Stimulated activated CD8-positive, alpha-beta memory T cell treated with anti-CD3 and anti-CD28 coated beads, Interleukin-12 subunit alpha, Interleukin-12 subunit beta, amount 100 ng/mL, for 4 hours (primary cell): ENCODE results near the gene SLAMF9.

Experiments used
- DNase-seq: peaks from one replicate; pipeline ENCODE4 v3.0.0-alpha.2; 2020; ENCODE audit warnings: low read depth

SLAMF9 gene

DNA sequence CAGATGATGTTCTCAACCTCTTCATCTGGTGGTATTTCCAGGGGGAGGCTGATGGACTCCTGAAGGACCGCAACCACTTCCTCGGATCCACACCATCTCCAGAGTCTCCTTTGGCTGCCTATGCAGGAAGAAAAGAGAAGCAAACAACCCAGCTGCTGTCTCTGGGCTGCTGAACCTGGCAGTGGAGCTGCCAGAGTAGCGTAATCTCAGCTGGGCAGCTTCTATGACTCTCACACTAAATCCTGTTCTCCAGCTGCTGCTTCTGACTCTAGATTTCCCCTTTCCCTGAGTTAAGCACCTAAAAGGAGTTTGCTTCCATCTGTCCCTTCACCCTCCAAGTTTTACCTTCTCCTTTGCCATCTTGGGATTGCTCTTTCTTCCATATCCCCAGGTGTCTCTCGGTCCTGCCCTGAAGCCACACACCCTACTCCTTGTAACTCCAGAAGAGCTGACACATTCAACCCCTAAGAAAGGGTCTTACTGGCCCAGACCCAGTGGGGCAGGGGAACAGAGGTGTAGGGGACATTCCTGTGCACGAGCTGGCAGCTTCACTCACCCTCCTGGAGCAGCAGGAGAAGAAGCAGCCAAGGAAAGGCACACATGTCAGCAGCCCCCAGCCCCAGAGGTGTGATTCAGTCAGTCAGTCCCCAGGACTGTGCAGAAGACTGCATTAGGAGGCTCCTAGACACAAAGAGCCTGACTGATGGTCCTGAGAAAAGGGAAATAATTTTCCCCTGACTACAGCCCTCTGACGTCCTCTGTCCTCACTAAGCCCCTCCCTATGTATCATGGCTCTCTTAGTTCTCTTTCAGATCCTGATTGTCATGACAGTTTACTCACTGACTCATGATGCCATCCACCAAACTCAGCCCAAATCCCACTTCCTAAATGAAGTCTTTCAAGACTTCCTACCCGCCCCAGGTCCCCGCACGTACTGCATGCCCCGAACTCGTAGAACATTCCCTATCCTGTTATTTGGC lies at the start of gene SLAMF9:
Gene SLAMF9, minus strand, starts transcription at position 702 of the 980 bp plus-strand sequence. Its CDS starts 100 bp downstream, at position 602.
- DNase-seq, result no peak

DNA sequence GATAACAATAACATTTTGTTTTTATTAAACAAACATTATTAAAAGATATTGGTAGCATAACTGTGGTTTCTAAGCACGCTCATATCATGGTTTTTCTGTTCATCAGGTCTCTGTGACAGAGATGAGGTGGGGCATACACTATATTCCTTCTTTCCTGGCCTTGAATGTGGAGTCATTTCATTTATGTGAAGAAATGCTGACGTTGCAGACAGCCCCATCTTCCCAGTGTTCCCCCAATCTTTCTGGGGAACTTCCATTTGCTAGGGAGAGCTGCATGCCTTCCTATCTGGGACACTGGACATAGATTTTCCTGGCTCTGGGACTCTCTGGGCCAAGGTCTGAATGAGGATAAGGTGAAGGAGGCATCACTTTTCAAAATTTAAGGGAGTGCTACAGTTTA lies 47.4 kb upstream of the SLAMF9 start:
- no peak for DNase-seq

DNA sequence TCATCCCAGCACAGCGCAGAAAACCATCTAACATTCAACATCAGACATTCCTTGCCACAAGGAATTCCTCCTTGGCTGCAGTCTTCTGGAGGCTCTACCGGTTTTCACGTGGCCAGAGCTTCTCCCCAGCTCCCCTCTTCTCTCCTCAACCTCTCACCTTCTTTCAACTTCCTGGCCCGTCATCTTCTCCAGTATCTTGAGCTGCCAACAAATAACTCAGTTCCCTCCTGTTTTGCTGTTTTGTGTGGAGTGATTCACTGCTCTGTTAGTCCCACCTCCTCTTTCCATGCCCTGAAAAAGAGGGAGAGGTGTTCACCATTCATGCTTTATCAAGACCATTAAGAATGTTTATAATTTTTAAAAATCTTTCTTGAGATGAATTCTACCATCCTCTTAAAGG lies 45.2 kb upstream of the SLAMF9 start:
- DNase-seq, result no peak

GRCh38 chr1:159996653-159997052 lies 42.6 kb upstream of the SLAMF9 start:
- no peak for DNase-seq

GRCh38 chr1:159994896-159995295 lies 40.9 kb upstream of the SLAMF9 start:
- no peak for DNase-seq

- no peak for DNase-seq
These were observed 39.9 kb upstream of the SLAMF9 start for GRCh38 chr1:159993911-159994310.

GRCh38 chr1:159992161-159992560 lies 38.1 kb upstream of the SLAMF9 start:
- DNase-seq, result no peak

- no peak for DNase-seq
These were observed 37.5 kb upstream of the SLAMF9 start for GRCh38 chr1:159991513-159991912.

DNA sequence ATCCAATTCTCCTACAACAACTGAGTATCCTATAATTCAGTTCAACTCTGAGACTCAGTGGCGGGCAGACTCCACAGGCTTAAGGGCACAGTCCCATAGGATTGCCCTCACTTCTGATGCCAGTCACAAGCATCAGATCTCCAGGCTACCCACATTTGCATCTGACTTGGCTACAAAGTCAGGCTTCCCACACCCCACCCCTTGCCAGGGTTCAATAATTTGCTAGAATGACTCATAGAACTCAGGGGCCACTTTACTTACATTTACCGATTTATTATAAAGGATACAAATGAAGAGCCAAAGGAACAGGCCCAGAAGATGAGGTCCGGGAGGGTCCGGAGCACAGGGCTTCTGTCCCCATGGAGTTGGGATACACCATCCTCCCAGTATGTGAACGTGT lies 36.0 kb upstream of the SLAMF9 start:
- no peak for DNase-seq

DNA sequence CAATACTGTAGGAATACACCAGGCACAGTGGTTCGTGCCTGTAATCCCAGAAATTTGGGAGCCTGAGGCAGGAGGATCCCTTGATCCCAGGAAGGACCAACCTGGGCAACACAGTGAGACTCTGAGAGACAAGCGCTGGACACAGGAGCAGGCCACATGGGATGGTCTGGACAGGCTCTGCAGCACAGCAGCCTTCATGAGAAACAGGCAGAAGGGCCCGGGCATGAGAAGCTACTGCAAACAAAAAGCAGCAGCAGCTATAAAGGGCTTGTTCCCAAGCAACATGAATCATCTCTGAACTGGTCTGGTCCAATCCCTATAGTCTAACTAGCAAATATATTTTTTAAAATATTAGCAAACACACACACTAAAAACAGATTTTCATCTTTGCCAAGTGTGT lies 35.5 kb upstream of the SLAMF9 start:
- DNase-seq, result no peak

DNA sequence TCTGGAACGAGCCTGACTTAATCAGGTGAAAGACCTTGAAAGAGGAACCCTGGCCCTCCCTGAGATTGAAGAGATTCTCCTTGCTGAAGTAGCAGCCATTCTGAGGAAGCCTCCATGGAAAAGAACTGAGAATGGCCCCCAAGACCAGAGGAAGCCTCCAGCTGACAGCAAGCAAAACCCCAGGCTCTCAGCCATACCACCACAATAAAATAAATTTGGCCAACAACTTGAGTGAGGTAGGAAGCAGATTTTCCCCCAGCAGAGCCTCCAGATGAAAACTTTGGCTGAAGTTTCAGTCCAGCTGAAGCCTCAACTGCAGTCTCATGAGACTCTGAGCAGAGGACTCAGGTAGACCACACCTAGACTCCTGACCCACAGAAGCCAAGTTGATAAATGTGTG lies 34.0 kb upstream of the SLAMF9 start:
- DNase-seq, result no peak

DNA sequence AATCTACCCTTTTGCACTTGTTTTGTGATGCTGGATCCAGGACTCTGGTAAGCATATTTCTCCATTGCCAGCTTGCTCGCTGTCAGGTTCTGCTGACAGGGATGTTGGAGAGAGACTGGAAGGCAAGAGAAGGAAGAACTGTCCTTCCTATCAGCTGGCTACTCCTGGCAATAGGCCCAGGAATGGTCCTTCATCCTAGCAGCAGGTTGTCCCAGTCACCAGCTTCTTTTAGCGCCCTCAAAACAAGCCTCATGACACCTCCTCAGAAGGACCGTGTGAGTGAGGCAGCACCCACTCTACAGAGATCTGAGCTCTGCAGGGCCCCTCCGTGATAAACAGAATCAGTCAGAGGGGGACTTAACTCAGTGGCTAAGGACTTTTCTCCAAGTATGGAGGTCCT lies 33.1 kb upstream of the SLAMF9 start:
- DNase-seq, result no peak

DNA sequence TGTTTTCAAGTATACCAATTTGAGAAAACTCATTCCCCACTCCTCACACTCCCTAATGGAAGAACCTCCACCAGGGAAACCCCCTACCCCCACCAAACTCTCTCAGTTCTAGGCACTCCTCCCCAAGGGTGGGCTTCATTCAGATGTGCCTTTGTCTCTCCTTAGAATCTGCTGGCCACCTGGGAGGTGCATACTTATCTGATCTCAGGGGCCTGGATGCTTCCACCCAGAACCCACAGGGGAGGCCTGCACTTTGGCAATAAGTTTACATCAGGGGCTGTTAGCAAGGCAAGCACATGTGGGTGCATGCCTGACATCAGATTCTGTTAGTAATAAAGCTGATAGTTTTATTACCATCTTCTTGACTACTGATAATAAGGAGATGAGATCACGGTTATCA lies 32.5 kb upstream of the SLAMF9 start:
- DNase-seq, result no peak

- no peak for DNase-seq
These were observed 32.1 kb upstream of the SLAMF9 start for GRCh38 chr1:159986093-159986492.

GRCh38 chr1:159985473-159985872 lies 31.4 kb upstream of the SLAMF9 start:
- no peak for DNase-seq

DNA sequence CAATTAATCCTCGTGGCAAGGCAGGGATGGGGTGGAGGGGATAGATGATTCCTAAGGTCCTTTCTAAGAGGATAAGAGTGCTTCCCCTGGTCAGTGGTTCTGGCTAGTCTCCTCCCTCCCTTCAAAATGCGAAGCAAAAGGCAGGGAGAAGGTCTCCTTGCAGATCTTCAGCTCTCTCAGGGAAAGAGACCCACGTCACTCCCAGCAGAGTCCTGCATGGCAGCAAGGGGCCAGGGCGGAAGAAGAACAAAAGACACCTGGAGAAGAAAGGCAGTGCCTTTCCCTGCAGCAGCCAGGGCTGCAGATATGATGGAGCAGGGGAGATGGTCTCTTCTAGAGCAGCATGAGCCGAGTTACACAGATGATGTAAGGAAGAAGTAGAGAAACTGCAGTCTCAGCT lies 29.6 kb upstream of the SLAMF9 start:
- DNase-seq, result no peak

- DNase-seq, result no peak
These were observed 28.2 kb upstream of the SLAMF9 start for GRCh38 chr1:159982280-159982679.

GRCh38 chr1:159981351-159982055 lies 27.5 kb upstream of the SLAMF9 start:
- no peak for DNase-seq

DNA sequence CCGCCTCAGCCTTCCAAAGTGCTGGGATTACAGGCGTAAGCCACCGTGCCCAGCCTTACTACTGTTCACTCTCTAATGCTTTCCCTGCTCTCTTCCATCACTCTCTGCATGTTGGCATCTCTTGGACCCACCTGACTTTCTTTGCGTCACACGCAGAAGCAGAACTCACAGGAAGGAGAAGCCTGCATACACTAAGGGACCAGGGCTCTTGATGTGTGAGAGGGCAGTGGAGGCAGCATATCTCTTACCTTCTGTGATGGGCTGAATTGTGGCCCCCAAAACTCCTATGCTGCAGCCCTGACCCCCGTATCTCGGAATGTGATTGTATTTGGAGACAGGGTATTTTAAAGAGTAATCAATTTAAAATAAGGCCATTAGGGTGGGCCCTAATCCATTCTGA lies 26.7 kb upstream of the SLAMF9 start:
- DNase-seq, result no peak

DNA sequence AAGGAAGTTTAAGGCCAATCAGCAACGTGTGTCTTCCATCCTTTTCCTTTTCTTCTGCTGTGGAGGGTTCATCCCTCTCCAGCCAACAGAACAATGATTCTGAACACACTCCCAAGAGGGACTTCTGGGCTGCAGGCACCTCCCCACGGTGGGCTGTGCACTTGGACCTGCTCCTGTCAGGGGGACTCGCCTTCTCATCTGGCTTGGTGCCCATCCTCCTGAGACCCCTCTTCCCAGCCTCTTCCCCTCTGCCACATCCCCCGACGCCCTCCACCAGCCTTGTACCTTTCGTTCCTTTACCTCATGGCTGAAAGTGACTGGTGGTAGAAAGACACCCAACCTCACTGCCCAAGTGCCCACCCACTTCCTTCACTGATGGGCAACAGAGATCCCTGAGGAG lies 26.0 kb upstream of the SLAMF9 start:
- DNase-seq, result no peak

DNA sequence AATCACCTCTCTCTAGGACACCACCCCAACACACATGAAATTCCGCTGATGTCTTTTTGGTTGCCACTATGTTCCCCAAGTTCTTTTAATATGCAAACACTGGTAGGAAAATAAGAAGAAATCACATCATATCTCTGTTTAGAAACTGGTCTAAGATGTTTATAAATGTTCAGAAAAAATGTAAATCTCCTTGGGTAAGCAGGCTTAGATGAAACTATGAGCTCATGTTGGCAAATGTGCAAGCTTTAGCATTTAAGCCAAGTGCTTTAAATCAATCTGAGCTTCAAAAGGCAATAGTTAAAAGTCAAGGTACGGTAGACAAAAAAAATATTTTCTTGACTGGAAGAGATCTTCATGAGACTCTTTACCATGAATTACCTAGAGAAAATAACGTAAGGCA lies 25.2 kb upstream of the SLAMF9 start:
- no peak for DNase-seq

DNA sequence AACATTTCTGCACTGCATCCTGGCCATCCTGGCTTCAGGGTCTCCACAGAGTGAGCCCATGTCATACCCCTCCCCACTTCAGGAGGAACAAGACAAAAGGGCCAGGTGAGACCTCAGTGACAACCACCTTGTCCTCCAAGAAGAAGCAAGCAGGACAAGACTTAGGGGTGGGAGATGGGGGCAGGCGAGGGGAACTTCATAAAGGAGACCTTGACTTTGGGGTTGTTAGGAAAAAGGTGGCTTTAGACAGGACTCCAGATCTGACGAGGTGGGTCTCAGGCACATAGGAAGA lies 24.0 kb upstream of the SLAMF9 start:
- DNase-seq, result no peak

- no peak for DNase-seq
These were observed 23.5 kb upstream of the SLAMF9 start for GRCh38 chr1:159977364-159978106.
